ENCODE data around the gene SCN5A. TPM values are rescaled to one million over a fixed set of nuclear protein-coding genes. Genes with fewer than 3 reads are reported as not detected.

The SCN5A gene
- polyA plus RNA-seq, 1 donor, result 4.1 TPM

GRCh38 chr3:38556640-38557358 lies 92.7 kb downstream of the SCN5A start:
- DNase-seq, result no peak

GRCh38 chr3:38555926-38556325 lies 93.6 kb downstream of the SCN5A start:
- DNase-seq, result no peak

- no peak for DNase-seq
Observed at GRCh38 chr3:38555149-38555840, 94.2 kb downstream of the SCN5A start.

GRCh38 chr3:38554127-38554827 lies 95.2 kb downstream of the SCN5A start:
- DNase-seq, result no peak

GRCh38 chr3:38553071-38553470 lies 96.4 kb downstream of the SCN5A start:
- DNase-seq, result no peak

GRCh38 chr3:38552364-38552763 lies 97.1 kb downstream of the SCN5A start:
- no peak for DNase-seq

- no peak for DNase-seq
Observed at GRCh38 chr3:38551026-38551832, 98.3 kb downstream of the SCN5A start.

- no peak for DNase-seq
Observed at GRCh38 chr3:38549957-38550840, 99.3 kb downstream of the SCN5A start.

GRCh38 chr3:38549486-38549885 lies 100.0 kb downstream of the SCN5A start:
- DNase-seq, result no peak

GRCh38 chr3:38549082-38549481 lies 100.4 kb downstream of the SCN5A start:
- DNase-seq, result no peak

- DNase-seq, result no peak
Observed at GRCh38 chr3:38548154-38548931, 101.1 kb downstream of the SCN5A start.

GRCh38 chr3:38545983-38546382 lies 103.5 kb downstream of the SCN5A start:
- DNase-seq, result no peak

- no peak for DNase-seq
Observed at GRCh38 chr3:38545550-38545949, 103.9 kb downstream of the SCN5A start.

GRCh38 chr3:38544926-38545325 lies 104.6 kb downstream of the SCN5A start:
- DNase-seq, result no peak

- DNase-seq, result no peak
Observed at GRCh38 chr3:38543586-38543985, 105.9 kb downstream of the SCN5A start.

GRCh38 chr3:38542401-38543298 lies 106.8 kb downstream of the SCN5A start:
- DNase-seq, result no peak

GRCh38 chr3:38541806-38542205 lies 107.7 kb downstream of the SCN5A start:
- DNase-seq, result no peak

GRCh38 chr3:38538773-38539353 lies 110.6 kb downstream of the SCN5A start:
- DNase-seq, result no peak

GRCh38 chr3:38536671-38537070 lies 112.8 kb downstream of the SCN5A start:
- no peak for DNase-seq

All from hindlimb muscle (tissue), 1 donor.